HepG2 (cell line): ENCODE data around the gene JSRP1. TPM values are rescaled to one million over a fixed set of nuclear protein-coding genes. Genes with fewer than 3 reads are reported as not detected.
A peak's percentile ranks its signal among the peaks of the same experiment; 100 is the strongest.

Experiments
- ARHGAP35 ChIP-seq: sonication (generic); formaldehyde crosslinking; IDR thresholded peaks from 2 replicates; pipeline ENCODE4 v1.9.0; 2022; ENCODE audit warnings: mild to moderate bottlenecking, inconsistent platforms, moderate library complexity, missing genetic modification reagents, borderline replicate concordance
- CBX2 ChIP-seq, 2 experiments: fragments of 200-600 bp in 1 of 2; sonication (generic); formaldehyde crosslinking in 1 of 2; IDR thresholded peaks; 2 replicates each; pipeline versions ENCODE4 v1.7.0 to v1.8.1; 2018 to 2022; ENCODE audit warnings: low read depth in 2 of 2, low read length in 1 of 2, mild to moderate bottlenecking in 1 of 2, missing genetic modification reagents in 1 of 2
- EED ChIP-seq: sonication (generic); formaldehyde crosslinking; IDR thresholded peaks from 2 replicates; pipeline ENCODE4 v1.5.0; 2020; ENCODE audit warnings: mild to moderate bottlenecking, missing genetic modification reagents
- FOXA1 ChIP-seq, 2 experiments: fragments of 450-650 bp in 1 of 2; sonication (generic) in 1 of 2; formaldehyde crosslinking in 1 of 2; IDR thresholded peaks; 2 replicates each; pipeline versions ENCODE4 v1.4.0 to v1.6.1; 2016 to 2020; ENCODE audit warnings: missing genetic modification reagents in 1 of 2
- GTF3A ChIP-seq: sonication (generic); formaldehyde crosslinking; conservative IDR thresholded peaks from 2 replicates; pipeline ENCODE4 v1.4.0; 2020; ENCODE audit warnings: mild to moderate bottlenecking, missing genetic modification reagents
- HCFC1 ChIP-seq: fragments of 150-350 bp; IDR thresholded peaks from 2 replicates; pipeline ENCODE4 v1.6.1; 2014; ENCODE audit warnings: low read depth, low read length
- ISL2 ChIP-seq: sonication (generic); formaldehyde crosslinking; IDR thresholded peaks from 2 replicates; pipeline ENCODE4 v1.5.0; 2020; ENCODE audit warnings: missing genetic modification reagents
- KAT8 ChIP-seq: IDR thresholded peaks from 2 replicates; pipeline ENCODE4 v1.6.1; 2016; ENCODE audit warnings: missing genetic modification reagents, missing compliant biosample characterization
- KLF11 ChIP-seq: IDR thresholded peaks from 2 replicates; pipeline ENCODE4 v1.6.1; 2016; ENCODE audit warnings: missing compliant biosample characterization
- NCOA2 ChIP-seq: sonication (generic); formaldehyde crosslinking; IDR thresholded peaks from 2 replicates; pipeline ENCODE4 v1.8.0; 2022; ENCODE audit warnings: inconsistent platforms
- NR0B2 ChIP-seq: sonication (generic); formaldehyde crosslinking; IDR thresholded peaks from 2 replicates; pipeline ENCODE4 v1.4.0; 2020; ENCODE audit warnings: mild to moderate bottlenecking, missing genetic modification reagents
- NR2F1 ChIP-seq, 2 experiments: fragments of 450-650 bp in 1 of 2; formaldehyde crosslinking in 1 of 2; IDR thresholded peaks; 2 replicates each; pipeline versions ENCODE4 v1.5.0 to v1.6.1; 2016 to 2020; ENCODE audit warnings: mild to moderate bottlenecking in 1 of 2, missing compliant biosample characterization in 1 of 2, missing genetic modification reagents in 1 of 2, moderate library complexity in 1 of 2
- PHF5A ChIP-seq: IDR thresholded peaks from one replicate; pipeline ENCODE4 v1.6.1; 2018; ENCODE audit warnings: low read depth, missing genetic modification reagents; ENCODE audit not compliant: unreplicated experiment
- RBM39 ChIP-seq: fragments of 200-400 bp; formaldehyde crosslinking; IDR thresholded peaks from one replicate; pipeline ENCODE4 v1.6.1; 2018; ENCODE audit warnings: antibody characterized with exemption, mild to moderate bottlenecking, low read depth, low read length; ENCODE audit not compliant: poor library complexity, severe bottlenecking
- RFX1 ChIP-seq: fragments of 450-650 bp; IDR thresholded peaks from 2 replicates; pipeline ENCODE4 v1.6.1; 2017
- SAP130 ChIP-seq: IDR thresholded peaks from 2 replicates; pipeline ENCODE4 v1.6.1; 2016; ENCODE audit warnings: low read depth
- TBP ChIP-seq: sonication (generic); formaldehyde crosslinking; IDR thresholded peaks from 2 replicates; pipeline ENCODE4 v1.5.0; 2020; ENCODE audit warnings: missing genetic modification reagents
- TP53 ChIP-seq: sonication (generic); formaldehyde crosslinking; conservative IDR thresholded peaks from 2 replicates; pipeline ENCODE4 v1.4.0; 2020; ENCODE audit warnings: missing genetic modification reagents
- U2AF1 ChIP-seq: fragments of 200-400 bp; formaldehyde crosslinking; optimal IDR thresholded peaks from 2 replicates; pipeline ENCODE3; 2017; ENCODE audit warnings: mild to moderate bottlenecking, low read depth, low read length
- ZBTB1 ChIP-seq: sonication (generic); formaldehyde crosslinking; IDR thresholded peaks from 2 replicates; pipeline ENCODE4 v1.4.0; 2020; ENCODE audit warnings: missing genetic modification reagents, borderline replicate concordance
- ZBTB26 ChIP-seq: IDR thresholded peaks from 2 replicates; pipeline ENCODE4 v1.6.1; 2016; ENCODE audit warnings: missing compliant biosample characterization, missing genetic modification reagents, borderline replicate concordance
- ZBTB7A ChIP-seq: sonication (generic); formaldehyde crosslinking; IDR thresholded peaks from 2 replicates; pipeline ENCODE4 v1.8.0; 2022; ENCODE audit warnings: mild to moderate bottlenecking, missing genetic modification reagents
- ZMYM2 ChIP-seq: sonication (generic); formaldehyde crosslinking; IDR thresholded peaks from 2 replicates; pipeline ENCODE4 v1.8.0; 2022; ENCODE audit warnings: mild to moderate bottlenecking, missing genetic modification reagents
- ZNF235 ChIP-seq: sonication (generic); formaldehyde crosslinking; IDR thresholded peaks from 2 replicates; pipeline ENCODE4 v1.8.1; 2023; ENCODE audit warnings: mild to moderate bottlenecking, missing genetic modification reagents, borderline replicate concordance
- ZNF652 ChIP-seq: IDR thresholded peaks from 2 replicates; pipeline ENCODE4 v1.6.1; 2016; ENCODE audit warnings: low read depth, borderline replicate concordance
- ZNF740 ChIP-seq: sonication (generic); formaldehyde crosslinking; IDR thresholded peaks from 2 replicates; pipeline ENCODE4 v1.4.0; 2020; ENCODE audit warnings: missing genetic modification reagents
- ZNF891 ChIP-seq: sonication (generic); formaldehyde crosslinking; IDR thresholded peaks from 2 replicates; pipeline ENCODE4 v1.5.0; 2020; ENCODE audit warnings: mild to moderate bottlenecking, missing genetic modification reagents
- ZSCAN12 ChIP-seq: sonication (generic); formaldehyde crosslinking; IDR thresholded peaks from 2 replicates; pipeline ENCODE4 v1.9.0; 2021; ENCODE audit warnings: mild to moderate bottlenecking, missing genetic modification reagents
- ZSCAN21 ChIP-seq: sonication (generic); formaldehyde crosslinking; IDR thresholded peaks from 2 replicates; pipeline ENCODE4 v1.8.0; 2022; ENCODE audit warnings: mild to moderate bottlenecking, missing genetic modification reagents, moderate library complexity, borderline replicate concordance
- ZSCAN22 ChIP-seq: sonication (generic); formaldehyde crosslinking; IDR thresholded peaks from 2 replicates; pipeline ENCODE4 v1.4.0; 2020; ENCODE audit warnings: mild to moderate bottlenecking, missing genetic modification reagents
- ZSCAN30 ChIP-seq: sonication (generic); formaldehyde crosslinking; IDR thresholded peaks from 2 replicates; pipeline ENCODE4 v1.5.0; 2020; ENCODE audit warnings: mild to moderate bottlenecking, missing genetic modification reagents
- polyA plus RNA-seq, 8 experiments: library from polyadenylated mRNA; depleted of rRNA in 3 of 8; stranded (reverse) in 7 of 8; unstranded in 1 of 8; fragments of >200 nt; fragmentation: Illumina TruSeq in 4 of 8; extraction: Trizol in 4 of 8; gene quantifications; 2 replicates each; pipeline versions ENCODE4 v1.2.1 to v1.2.3, GENCODE V29; 2011 to 2016; ENCODE audit warnings: low read depth in 4 of 8, missing spikeins in 1 of 8, mixed read lengths in 1 of 8; ENCODE audit not compliant: insufficient read depth in 1 of 8
- total RNA-seq, 5 experiments: library from RNA; depleted of rRNA; stranded (reverse); fragments of >200 nt; fragmentation: Illumina TruSeq; extraction: Trizol; gene quantifications; 2 replicates each; pipeline ENCODE4 v1.2.3, GENCODE V29; 2016; ENCODE audit warnings: low read depth in 1 of 5

The JSRP1 gene
- total and polyA plus RNA-seq, 2 of the 13 experiments (the other 11 are each of a cell fraction or from before 2014, with no cell fraction given), result 0.16 to 0.38 TPM

- TF ChIP-seq U2AF1 (no peak), ISL2 (CRISPR knock-in tag) (no peak), ZSCAN12 (no peak), HCFC1 (no peak), ZMYM2 (no peak), ZBTB26 (CRISPR knock-in tag) (no peak), ZSCAN22 (CRISPR knock-in tag) (no peak), ZBTB7A (CRISPR knock-in tag) (no peak), GTF3A (CRISPR knock-in tag) (no peak), NR2F1 (CRISPR knock-in tag; IDR thresholded peaks at IDR 0.05) (no peak), PHF5A (no peak), KLF11 (CRISPR knock-in tag) (no peak), ZNF891 (CRISPR knock-in tag) (no peak), RFX1 (peak; percentile 41; the same call in 1 of the 2 replicates), CBX2 (IDR thresholded peaks at IDR 0.05; ENCODE audit: low read depth, low read length) (no peak), CBX2 (CRISPR knock-in tag; IDR thresholded peaks at IDR 0.05; ENCODE audit: low read depth) (no peak; the same call in 1 of the 2 replicates), ARHGAP35 (CRISPR knock-in tag) (no peak), RBM39 (no peak), FOXA1 (IDR thresholded peaks at IDR 0.05) (no peak), FOXA1 (CRISPR knock-in tag; IDR thresholded peaks at IDR 0.05) (no peak), SAP130 (peak; percentile 41; the same call in 1 of the 2 replicates), EED (CRISPR knock-in tag) (0 out of 2 replicates have a peak, but pooled peaks have one; percentile 72), ZNF740 (no peak), KAT8 (CRISPR knock-in tag) (no peak), ZBTB1 (CRISPR knock-in tag) (no peak), ZSCAN30 (CRISPR knock-in tag) (no peak), TP53 (CRISPR knock-in tag) (no peak), ZNF652 (CRISPR knock-in tag) (no peak), NR0B2 (CRISPR knock-in tag) (peak; percentile 52; the same call in 1 of the 2 replicates), ZNF235 (no peak), ZSCAN21 (peak; percentile 49; the same call in 1 of the 2 replicates), NCOA2 (CRISPR knock-in tag) (no peak), TBP (CRISPR knock-in tag) (no peak)
Measured at GRCh38 chr19:2291185-2291751, 35.1 kb upstream of the JSRP1 start (continued).
